Ishikawa (cell line): ENCODE data around the gene BHMT2.

ENCODE experiments used
- EGR1 ChIP-seq: IDR thresholded peaks from 2 replicates; pipeline ENCODE4 v1.6.1; 2012
- EP300 ChIP-seq: IDR thresholded peaks from 2 replicates; pipeline ENCODE4 v1.6.1; 2012; ENCODE audit warnings: borderline replicate concordance
- YY1 ChIP-seq: IDR thresholded peaks from 2 replicates; pipeline ENCODE4 v1.6.1; 2012; ENCODE audit warnings: low read depth
- ZBTB7A ChIP-seq: IDR thresholded peaks from 2 replicates; pipeline ENCODE4 v1.6.1; 2012; ENCODE audit warnings: low read depth

DNA sequence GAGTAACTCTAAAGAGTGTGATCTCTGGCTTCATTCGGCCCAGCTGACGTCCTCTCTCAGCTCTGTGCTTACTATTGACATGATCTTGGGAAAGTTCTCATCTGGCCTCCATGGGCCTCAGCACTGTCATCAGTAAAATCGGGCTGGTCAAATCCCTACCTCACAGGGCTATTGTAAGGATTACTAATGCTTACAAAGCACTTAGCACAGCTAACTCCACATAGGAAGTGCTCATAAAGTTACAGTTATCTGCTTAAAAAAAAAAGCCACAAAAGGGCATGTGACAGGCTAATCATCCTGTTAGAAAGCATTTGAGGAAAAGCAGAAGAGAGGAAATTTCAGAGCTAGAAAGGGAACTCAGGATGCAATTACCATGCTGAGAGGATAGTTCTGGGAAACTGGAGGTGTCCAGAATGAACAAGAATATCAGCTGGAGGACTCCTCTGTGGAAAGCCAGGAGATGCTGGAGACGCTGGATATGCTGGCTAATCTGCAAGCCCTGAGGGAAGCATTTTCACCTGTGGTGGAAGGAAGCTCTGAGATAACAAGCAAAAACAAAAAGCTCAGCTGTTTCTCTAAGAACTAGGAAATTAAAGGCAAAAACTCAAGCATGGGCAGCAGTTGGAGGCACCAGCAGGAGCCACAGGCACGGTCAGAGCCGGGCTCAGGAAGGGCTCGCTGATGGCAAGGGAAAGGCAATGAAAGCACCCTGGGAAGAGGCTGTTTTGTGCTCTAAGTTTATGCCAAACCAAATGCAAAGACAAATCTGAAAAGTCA, 37.6 kb downstream of the BHMT2 start:
- TF ChIP-seq YY1 (no peak), EP300 (no peak), ZBTB7A (no peak), EGR1 (no peak)
